HPDE6-E6E7 (cell line): ENCODE results near the gene IL12B.
"Not testable (repeated sequence)": the region's sequence is repeated elsewhere in the genome, so short reads cannot be mapped to it uniquely, and the experiment has no call there.

ENCODE experiments used
- DNase-seq: peaks from one replicate; pipeline ENCODE4 v3.0.0; 2011; ENCODE audit warnings: missing footprints; ENCODE audit errors: extremely low spot score

The IL12B gene

GRCh38 chr5:159332800-159333544, 2.7 kb upstream of the IL12B start:
- no peak for DNase-seq

- DNase-seq: peak; percentile 63
Observed at GRCh38 chr5:159331093-159331973, 1.0 kb upstream of the IL12B start.

GRCh38 chr5:159324986-159325385, 5.3 kb downstream of the IL12B start:
- no peak for DNase-seq

- no peak for DNase-seq
Observed at GRCh38 chr5:159324102-159324755, 6.1 kb downstream of the IL12B start.

GRCh38 chr5:159322180-159322579, 8.1 kb downstream of the IL12B start:
- DNase-seq: no peak

- DNase-seq: no peak
Observed at GRCh38 chr5:159319832-159320231, 10.5 kb downstream of the IL12B start.

GRCh38 chr5:159319363-159319762, 10.9 kb downstream of the IL12B start:
- no peak for DNase-seq

GRCh38 chr5:159318448-159318847, 11.8 kb downstream of the IL12B start:
- DNase-seq: no peak

GRCh38 chr5:159317849-159318248, 12.4 kb downstream of the IL12B start:
- no peak for DNase-seq

GRCh38 chr5:159316519-159317383, 13.5 kb downstream of the IL12B start:
- peak; percentile 50 for DNase-seq

- DNase-seq: no peak
Observed at GRCh38 chr5:159313197-159313596, 17.1 kb downstream of the IL12B start.

- DNase-seq: no peak
Observed at GRCh38 chr5:159311063-159311462, 19.2 kb downstream of the IL12B start.

- no peak for DNase-seq
Observed at GRCh38 chr5:159310511-159310910, 19.8 kb downstream of the IL12B start.

GRCh38 chr5:159309689-159310433, 20.4 kb downstream of the IL12B start:
- DNase-seq: no peak

- peak; percentile 21 for DNase-seq
Observed at GRCh38 chr5:159304961-159305595, 25.2 kb downstream of the IL12B start.

- DNase-seq: no peak
Observed at GRCh38 chr5:159303286-159303685, 27.0 kb downstream of the IL12B start.

- not testable (repeated sequence) for DNase-seq
Observed at GRCh38 chr5:159301929-159302860, 28.1 kb downstream of the IL12B start.

GRCh38 chr5:159301466-159301865, 28.8 kb downstream of the IL12B start:
- no peak for DNase-seq

GRCh38 chr5:159297300-159297699, 33.0 kb downstream of the IL12B start:
- not testable (repeated sequence) for DNase-seq
